Astrocyte of the cerebellum (primary cell): ENCODE measurements around the gene UBR2.
"Not testable (repeated sequence)": the region's sequence is repeated elsewhere in the genome, so short reads cannot be mapped to it uniquely, and the experiment has no call there.

ENCODE experiments used
- DNase-seq: peaks from one replicate; pipeline ENCODE4 v3.0.0-alpha.2; 2011; ENCODE audit warnings: low read depth
- H3K4me3 ChIP-seq: 2 replicates; pipeline ENCODE4 v1.5.1; 2011; ENCODE audit warnings: mild to moderate bottlenecking, low read depth, low read length, moderate library complexity
- in situ Hi-C: cut with HindIII; loops from 2 replicates; pipeline ENCODE4 v1.10.0; 2017; ENCODE audit warnings: low sequenced_read_pairs
- TF ChIP-seq, protein P1 (sequence below): IDR thresholded peaks from 2 replicates; pipeline ENCODE4 v1.5.1; 2012; ENCODE audit warnings: low read length, low read depth, moderate library complexity, mild to moderate bottlenecking; ENCODE audit errors: missing control alignments

The UBR2 gene

DNA sequence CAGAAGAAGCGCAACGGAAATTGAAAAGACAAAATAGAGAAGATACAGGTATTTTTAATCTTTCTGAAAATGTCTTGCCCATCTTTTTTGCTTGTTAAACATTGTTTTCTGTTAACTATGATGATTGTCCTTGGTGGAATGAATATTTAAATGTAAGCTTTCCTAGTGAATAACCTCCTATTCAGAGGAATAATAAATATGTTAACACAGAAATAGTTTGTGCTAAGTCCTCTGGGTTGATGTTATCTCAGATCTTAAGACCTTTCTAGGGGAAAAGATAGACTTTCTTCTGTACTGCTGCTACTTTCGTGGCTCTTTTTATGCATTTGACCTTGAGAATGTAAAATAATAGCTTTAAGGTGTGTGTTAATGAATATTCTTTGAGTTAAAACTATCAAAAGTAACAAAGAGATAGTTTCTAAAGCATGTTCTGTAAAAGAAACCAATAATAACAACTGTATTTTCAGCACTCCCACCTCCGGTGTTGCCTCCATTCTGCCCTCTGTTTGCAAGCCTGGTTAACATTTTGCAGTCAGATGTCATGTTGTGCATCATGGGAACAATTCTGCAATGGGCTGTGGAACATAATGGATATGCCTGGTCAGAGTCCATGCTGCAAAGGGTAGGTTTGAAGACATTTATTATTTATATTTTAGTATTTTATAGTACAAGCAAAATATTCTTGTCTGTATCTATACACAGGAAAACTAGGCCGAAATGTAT, 88.4 kb downstream of the UBR2 start:
- in situ Hi-C loops: loop anchor here (25.0 kb wide), 1 partner anchor 210 kb away; no protein-coding TSS in a partner anchor
- H3K4me3 ChIP-seq: no peak overlapping the region
- no peak for DNase-seq
- TF ChIP-seq, protein P1, sequence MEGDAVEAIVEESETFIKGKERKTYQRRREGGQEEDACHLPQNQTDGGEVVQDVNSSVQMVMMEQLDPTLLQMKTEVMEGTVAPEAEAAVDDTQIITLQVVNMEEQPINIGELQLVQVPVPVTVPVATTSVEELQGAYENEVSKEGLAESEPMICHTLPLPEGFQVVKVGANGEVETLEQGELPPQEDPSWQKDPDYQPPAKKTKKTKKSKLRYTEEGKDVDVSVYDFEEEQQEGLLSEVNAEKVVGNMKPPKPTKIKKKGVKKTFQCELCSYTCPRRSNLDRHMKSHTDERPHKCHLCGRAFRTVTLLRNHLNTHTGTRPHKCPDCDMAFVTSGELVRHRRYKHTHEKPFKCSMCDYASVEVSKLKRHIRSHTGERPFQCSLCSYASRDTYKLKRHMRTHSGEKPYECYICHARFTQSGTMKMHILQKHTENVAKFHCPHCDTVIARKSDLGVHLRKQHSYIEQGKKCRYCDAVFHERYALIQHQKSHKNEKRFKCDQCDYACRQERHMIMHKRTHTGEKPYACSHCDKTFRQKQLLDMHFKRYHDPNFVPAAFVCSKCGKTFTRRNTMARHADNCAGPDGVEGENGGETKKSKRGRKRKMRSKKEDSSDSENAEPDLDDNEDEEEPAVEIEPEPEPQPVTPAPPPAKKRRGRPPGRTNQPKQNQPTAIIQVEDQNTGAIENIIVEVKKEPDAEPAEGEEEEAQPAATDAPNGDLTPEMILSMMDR: no peak

DNA sequence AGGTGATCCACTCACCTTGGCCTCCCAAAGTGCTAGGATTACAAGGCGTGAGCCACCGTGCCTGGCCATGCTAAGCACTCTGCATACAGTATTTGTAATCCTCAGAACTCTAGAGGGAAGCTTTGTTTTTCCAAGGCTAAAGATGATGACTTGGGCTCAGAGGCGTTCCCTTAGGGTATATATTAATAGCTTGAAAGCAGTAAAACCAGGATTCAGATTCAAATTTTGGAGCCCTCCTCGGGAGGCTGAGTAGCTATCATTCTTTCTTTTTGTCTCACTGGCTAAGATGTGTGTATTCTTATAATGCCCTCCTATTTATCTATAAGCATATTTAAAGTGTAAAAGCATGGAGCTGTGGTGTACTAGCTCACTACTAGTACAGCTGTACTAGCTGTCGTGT, 90.0 kb downstream of the UBR2 start:
- TF ChIP-seq, protein P1: no peak
- no peak overlapping the region for H3K4me3 ChIP-seq
- no peak for DNase-seq
- in situ Hi-C loops: loop anchor here (25.0 kb wide), 1 partner anchor 208 kb away; no protein-coding TSS in a partner anchor

DNA sequence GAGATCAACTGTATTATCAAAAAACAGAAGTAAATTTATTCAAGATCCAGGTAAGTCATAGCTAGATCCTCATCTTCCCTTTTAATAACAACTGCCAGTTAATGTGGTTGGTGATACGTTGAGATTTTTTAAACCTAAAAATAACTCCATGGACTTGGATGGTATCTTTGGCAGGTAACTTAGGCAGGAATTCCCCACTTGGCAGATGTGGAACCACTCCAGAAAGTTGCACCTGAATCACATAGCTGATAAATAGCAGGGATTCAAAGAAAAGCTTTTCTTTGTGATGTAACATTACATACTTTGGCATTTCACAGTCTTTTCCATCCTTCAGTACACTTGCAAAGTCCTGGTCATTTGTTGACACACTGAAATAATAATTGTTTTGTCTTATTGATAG, 96.0 kb downstream of the UBR2 start:
- DNase-seq: no peak
- TF ChIP-seq, protein P1: no peak
- no peak overlapping the region for H3K4me3 ChIP-seq
- in situ Hi-C loops: loop anchor here (25.0 kb wide), 1 partner anchor 202 kb away; no protein-coding TSS in a partner anchor

DNA sequence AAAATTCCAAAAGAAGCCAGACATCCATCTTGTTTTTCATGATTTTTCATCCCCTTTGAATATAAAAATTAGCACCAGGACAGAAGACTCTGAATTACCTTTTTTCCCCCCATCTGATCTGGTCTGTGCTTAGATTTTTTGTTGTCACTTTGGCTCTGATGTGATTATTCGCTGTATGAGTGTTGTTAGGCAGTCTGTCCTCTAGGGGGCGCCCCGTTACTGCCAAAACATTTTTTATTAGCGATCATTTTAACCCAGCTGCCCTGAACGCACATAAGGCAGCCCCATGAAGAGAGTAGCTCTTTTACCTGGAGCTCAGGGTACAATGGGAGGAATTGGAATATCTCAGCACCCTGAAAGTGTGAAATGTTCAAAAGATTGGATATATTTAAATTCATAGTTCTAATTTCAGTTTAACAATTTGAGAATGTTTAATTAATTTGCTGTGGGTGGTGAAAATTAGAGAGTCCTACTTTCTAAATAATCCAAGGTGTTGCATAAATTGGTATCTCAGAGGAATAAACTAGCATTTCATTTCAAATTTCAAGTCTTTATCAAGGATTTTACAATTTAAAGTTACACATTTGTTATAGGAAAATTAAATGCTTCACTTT, 97.8 kb downstream of the UBR2 start:
- in situ Hi-C loops: loop anchor here (25.0 kb wide), 1 partner anchor 201 kb away; no protein-coding TSS in a partner anchor
- DNase-seq: peak; percentile 45
- TF ChIP-seq, protein P1: peak; percentile 82
- H3K4me3 ChIP-seq: no peak overlapping the region

DNA sequence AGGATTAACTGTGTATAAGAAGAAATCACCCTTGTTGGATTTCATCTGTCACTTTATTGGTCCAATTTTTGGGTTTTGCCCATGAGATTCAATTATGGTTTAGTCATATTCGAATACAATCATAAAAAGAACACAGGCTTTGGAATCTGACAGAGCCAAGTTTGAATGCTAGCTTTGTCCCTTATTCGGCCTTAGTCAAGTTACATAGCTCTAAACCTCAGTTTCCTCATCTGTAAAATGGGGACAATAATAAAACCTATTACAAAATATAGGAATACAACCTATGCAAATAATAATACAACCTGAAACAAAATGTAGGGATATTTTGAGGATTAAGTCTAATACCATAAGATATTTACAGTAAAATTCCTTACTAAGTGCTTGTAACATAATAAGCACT, 100.9 kb downstream of the UBR2 start:
- DNase-seq: no peak
- in situ Hi-C loops: loop anchor here (25.0 kb wide), 1 partner anchor 198 kb away; no protein-coding TSS in a partner anchor
- TF ChIP-seq, protein P1: no peak
- no peak overlapping the region for H3K4me3 ChIP-seq

DNA sequence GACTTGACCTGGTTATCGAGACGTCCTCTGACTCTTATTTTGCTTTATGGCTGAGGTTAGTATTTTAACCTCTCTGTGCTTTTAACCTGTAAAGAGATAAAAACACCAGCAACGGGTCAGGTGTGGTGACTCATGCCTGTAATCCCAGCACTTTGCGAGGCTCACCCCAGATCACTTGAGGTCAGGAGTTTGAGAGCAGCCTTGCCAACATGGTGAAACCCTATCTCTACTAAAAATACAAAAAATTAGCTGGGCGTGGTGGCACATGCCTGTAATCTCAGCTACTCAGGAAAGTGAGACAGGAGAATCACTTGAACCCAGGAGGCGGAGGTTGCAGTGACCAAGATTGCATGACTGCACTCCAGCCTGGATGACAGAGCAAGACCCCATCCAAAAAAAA, 110.5 kb downstream of the UBR2 start:
- in situ Hi-C loops: loop anchor here (25.0 kb wide), 1 partner anchor 188 kb away; no protein-coding TSS in a partner anchor
- H3K4me3 ChIP-seq, DNase-seq: not testable (repeated sequence)

DNA sequence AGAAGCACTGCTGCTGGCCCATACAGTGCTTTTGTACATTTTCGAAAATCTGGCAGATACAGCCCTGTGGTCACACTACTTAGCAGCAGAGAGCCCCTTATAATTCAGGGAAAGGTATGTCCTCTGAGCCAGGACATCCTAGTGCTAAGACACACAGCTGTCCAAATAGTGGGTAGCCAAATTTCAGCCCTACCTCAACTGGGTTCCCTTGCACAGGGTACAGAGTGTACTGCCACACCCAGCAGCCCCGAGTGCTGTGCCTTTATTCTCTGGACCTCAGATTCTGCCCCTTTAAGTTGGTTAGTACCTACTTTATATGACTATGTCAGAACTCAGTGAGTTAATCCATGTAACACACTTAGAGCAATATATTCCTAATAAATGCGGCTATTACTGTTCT, 111.0 kb downstream of the UBR2 start:
- no peak for DNase-seq
- TF ChIP-seq, protein P1: no peak
- H3K4me3 ChIP-seq: no peak overlapping the region
- in situ Hi-C loops: loop anchor here (25.0 kb wide), 1 partner anchor 188 kb away; no protein-coding TSS in a partner anchor
